HG03039 (cell line): Measurements from ENCODE around the gene DOCK2.
A peak's percentile ranks its signal among the peaks of the same experiment; 100 is the strongest.

ENCODE experiments used
- ATAC-seq: cut with Tn5 transposase; IDR thresholded peaks from one replicate; pipeline ENCODE4 v1.9.1; 2021; ENCODE audit warnings: mild to moderate bottlenecking, moderate library complexity; ENCODE audit not compliant: unreplicated experiment

DOCK2 gene

DNA sequence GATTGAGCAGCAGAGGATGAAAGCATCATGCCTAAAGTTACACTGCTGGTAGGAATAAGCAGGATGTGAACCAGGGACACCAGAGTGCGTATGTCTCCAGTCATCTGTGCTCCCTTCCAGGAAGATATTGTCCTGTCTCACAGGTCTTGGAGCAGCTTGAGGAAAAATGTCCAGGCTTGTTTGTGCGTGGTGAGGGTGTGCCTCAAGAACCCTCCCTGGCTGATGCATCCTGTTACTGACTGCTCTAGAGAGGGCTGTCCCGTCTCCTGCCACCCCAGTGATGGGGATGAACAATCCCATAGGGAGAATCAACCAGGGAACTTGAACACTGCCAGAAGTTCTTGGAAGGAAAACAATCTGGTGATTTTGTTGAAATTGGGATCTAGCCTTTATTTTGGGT, 211.2 kb downstream of the DOCK2 start:
- no peak for ATAC-seq

DNA sequence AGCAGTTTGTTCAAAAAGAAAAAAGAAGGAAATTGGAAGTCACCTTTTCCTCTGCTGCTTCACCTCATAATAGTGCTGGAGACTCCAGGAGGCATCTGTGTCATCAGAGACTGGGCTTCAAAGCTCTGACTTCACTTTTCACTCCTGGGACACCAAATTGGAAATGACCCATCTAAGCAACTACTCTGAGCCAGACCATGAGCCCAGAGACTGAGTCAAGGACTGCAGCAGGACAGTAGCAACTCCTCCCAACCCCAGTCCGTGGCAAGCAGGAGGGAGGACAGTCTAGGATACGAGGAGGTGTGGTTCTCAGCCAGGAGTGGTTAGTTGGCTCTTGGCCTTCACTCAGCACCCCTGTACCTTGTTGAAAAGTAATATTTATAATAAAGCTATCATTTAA, 211.7 kb downstream of the DOCK2 start:
- ATAC-seq, result no peak

DNA sequence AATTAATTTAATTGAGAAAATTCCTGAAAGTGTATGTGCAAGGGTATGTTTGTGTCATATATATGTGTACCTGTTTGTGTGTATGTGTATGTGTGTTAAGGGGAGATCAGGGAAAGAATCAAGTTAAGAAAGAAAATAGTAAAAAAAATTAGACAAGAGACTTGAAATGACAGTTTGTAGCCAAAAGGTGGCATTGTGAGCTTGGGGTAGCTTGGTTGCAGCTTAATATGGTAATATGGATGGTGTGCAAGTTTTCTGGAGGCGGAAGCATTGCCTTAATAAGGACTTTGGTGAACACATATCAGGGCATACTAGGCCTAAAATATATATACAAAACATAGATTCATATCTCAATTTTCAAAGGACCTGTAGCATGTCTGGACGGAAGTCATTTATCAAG, 213.3 kb downstream of the DOCK2 start:
- no peak for ATAC-seq

DNA sequence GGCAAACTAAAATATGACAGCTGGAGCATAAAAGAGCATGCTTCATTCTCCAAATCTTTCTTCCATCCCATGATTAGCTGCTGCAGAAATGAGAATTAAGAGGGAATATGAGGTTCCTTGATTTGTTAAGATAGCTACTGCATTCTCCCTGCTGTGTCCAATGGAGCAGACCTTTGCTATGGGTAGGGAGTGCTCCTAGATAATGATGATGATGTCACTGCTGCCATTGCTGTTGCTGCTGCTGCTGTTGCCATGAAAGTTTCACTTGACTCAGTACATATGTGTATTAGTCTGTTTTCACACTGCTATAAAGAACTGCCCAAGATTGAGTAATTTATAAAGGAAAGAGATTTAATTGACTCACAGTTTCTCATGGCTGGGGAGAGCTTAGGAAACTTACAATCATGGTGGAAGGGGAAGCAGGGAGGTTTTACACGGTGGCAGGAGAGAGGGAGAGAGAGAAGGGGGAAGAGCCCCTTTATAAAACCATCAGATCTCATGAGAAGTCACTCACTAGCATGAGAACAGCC, 214.3 kb downstream of the DOCK2 start:
- no peak for ATAC-seq

DNA sequence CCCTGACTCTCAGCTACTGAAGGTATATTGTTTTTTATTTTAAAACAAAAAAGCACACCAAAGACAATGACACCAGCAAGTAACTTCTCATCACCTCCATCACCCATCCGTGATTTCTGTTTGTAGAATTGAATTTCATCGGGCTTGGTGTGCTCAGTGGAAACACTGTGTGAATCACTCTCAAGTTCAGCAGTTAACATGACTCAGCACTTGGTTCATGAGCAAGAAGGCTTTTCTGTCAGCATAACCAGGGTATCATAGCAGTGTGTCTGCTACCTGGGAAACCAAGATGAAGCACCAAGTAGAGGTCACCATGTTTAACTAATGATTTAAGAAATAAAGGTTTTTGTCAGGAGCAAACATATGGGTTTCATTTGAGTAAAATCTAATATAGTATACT, 219.5 kb downstream of the DOCK2 start:
- no peak for ATAC-seq

DNA sequence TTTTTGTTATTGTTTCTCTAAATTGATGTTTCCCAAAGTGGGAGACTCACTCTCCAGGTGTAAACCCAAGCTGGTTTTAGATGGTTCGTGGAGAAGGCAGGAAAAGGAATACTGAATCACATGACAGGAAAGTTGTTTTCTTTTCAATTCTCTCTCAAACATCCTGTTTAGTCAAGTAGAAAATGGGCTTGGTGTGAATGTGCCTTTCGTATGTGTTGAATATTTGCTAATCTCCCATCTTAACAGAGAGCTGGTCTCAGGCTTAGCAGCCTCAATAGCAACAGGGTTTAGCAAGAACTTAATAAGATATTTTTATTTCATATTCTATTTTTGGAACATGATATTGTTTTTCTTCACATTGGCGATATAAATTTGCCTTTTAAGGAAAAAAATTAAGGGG, 223.5 kb downstream of the DOCK2 start:
- ATAC-seq, result no peak

DNA sequence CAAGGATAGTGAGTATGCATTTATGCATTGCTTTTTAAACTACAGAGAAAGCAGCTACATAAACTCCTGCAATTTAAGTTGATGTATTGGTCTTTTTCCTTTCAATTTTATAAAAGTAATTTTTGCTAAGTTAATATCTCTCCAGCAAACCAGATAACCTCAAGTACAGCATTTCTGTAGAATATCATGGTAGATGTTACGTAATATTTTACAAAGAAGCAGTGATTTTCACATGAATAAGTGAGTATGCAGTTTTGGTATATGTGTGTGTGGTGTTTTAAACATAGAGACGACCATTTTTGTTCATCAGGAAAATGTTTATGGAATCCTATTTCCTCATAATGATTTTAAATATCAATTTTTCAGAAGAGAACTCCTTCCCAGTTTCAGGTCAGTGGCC, 224.4 kb downstream of the DOCK2 start:
- ATAC-seq, result no peak

DNA sequence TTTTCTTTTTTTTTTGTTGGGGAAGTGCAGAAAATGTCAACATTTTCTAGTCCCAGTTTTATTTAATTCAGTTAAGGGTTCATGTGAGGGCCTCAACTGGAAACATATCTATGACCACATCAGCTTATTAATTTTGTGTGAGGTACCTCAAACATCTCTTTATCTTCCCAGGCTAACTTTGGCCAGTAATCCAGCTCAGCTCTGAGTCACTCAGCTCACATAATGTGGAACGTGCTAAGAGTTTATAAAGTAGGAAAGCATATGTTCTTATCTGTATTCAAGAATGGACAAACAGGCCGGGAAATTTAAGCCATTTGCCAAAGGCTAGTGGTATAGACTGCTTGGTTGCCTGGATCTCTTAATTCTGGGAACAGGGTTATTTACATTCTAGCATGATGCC, 224.9 kb downstream of the DOCK2 start:
- ATAC-seq, result no peak

DNA sequence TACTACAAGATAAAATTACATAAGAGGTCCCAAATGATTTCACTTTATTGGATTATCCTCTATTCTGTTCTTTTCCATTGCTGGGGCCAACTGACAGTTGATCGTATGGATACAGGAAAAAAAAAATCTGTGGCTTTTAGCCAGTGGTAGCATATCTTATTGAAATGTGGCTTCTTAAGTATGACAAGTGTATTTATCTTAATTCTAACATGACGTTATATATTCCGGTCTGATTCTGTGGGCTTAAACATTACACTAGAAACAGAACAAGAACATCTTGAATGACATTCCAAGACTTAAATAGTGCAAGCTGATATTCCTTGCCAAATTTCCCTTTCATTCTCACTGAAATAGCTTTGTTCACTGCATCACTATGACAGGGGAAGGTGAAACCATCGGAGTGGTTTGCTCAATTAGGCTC, 225.3 kb downstream of the DOCK2 start:
- no peak for ATAC-seq

DNA sequence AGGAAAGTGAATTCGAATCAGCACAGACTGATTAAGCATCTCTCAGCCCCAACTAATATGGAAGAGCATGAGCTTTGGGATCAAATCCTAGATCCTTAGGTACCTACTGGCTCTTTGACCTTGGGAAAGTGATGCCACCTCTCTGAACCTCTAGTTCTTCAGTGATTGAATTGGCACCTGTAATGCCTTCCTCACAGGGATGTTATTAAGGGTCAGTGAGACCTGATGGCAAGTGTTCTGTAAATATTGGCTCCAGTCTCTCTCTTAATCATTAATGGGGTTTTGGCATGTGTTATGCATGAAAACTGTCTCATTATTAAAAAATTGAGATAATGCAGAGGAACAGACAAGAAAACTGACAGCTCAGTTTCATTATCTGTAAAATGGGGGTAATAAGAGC, 227.4 kb downstream of the DOCK2 start:
- no peak for ATAC-seq

DNA sequence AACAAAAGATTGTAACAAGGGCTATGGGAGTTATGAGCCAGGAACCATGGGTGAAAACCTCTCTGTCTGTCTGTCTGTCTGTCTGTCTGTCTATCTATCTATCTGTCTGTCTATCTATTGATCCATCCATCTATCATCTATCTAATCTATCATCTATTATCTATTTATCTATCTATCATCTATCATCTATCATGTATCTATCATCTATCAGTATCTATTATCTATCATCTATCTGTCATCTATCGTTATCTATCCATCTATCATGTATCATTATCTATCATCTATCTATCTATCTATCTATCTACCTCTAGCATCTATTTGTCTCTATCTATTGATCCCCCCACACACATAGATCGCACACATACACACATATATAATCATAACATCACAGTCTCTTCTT, 230.3 kb downstream of the DOCK2 start:
- no peak for ATAC-seq

DNA sequence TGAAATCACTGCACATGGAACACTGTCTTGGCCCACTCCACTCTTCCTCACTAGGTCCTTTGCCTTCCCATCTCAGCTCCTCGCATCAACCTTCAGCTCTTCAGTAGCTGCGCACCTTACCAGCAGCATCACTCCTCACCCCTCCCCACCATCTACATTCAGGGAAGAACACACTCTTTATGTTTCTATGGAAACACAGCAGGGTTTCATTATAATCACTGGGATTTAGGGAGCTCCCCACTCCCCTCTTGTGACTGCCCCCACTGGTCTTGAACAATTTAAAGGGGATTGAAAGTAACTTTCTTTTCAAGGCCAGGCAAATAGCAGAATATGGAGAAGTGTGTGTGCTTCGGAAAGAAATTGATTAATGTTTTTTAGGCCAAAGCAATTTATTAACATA, 232.0 kb downstream of the DOCK2 start:
- no peak for ATAC-seq

DNA sequence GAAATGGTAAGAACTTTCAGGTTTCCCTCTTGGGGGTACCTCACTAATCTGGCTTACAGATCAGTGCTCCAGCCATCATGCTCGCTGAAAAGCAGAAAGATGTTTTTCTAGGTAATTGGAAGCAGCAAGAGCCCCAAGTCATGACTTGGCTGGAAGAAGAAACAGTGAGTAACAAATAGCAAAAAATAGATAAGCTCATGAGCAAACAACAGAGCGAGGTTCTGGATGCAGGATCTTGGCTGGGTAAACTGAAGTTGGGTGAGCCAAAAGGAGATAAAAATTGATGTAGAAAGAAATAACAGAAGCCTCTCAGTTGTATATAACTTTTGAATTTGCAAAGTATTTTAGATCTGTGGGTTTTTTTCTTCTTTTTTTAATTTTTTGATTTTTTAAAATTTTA, 233.1 kb downstream of the DOCK2 start:
- no peak for ATAC-seq

DNA sequence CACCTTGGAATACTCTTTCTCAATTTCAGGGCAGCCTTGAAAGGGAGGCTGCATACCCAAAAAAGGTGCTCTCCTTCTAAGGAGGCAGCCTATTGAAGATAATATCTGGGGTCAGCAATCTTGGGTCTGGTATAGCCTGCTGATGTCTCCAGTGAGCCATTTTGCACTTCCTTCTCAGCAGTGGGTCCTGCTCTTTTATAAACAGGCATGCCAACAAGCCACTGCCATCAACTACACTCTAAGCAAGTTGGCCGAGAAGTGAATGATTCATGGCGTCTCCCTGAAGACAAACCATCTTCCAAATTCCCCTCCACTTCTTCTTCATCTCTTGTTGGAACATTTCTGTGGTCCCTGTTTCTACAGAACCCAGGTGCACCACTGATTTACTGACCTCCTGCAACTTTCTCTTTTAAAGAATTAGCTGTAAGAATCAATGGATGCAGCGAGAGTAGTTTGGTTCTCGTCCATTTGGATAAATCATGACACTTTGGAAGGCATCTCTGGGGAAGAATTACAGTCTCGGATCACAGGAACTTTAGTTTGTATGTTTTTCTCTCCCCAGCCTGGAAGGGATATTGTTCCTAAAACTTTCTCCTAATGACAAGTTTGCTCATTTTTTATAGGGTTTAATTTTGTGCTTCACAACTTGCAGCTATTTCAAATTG, 234.9 kb downstream of the DOCK2 start:
- ATAC-seq, result no peak

DNA sequence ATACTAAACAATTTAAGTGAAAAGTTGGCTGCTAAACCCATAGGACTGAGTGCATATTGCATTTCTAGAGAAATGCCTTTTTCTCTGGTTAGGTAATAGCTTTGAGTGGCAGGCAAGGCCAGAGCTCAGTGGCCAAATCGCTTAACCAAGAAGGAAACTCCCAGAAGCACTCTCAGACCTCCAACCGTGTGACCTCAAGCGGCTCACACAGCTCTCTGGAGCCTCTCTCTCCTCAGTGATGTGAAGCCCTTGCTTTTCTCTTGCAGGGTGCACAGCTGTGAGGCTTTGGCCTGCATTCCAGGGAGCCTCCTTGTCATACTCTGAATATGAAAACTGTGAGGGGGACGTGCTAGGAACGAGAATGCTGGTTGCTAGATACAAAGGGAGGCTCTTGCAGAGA, 236.6 kb downstream of the DOCK2 start:
- no peak for ATAC-seq

DNA sequence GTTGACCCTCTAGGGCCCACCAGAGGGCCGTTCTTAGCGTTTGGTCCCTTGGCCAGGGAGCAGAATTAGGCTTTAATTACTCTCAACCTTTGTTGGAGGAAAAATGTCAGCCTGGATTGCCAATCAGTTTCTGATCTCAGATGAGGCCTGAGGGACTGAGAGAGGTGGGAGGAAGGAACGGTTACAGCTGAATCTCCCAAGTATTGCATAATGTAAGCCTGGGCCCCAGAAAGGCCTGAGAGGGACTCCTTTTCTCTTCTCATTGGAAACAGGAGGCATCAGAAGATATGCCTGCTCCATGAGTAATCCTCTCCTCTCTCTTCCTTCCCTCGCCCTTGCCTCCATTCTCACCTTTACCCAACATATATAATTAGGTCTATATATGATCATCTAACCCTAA, 237.5 kb downstream of the DOCK2 start:
- no peak for ATAC-seq

DNA sequence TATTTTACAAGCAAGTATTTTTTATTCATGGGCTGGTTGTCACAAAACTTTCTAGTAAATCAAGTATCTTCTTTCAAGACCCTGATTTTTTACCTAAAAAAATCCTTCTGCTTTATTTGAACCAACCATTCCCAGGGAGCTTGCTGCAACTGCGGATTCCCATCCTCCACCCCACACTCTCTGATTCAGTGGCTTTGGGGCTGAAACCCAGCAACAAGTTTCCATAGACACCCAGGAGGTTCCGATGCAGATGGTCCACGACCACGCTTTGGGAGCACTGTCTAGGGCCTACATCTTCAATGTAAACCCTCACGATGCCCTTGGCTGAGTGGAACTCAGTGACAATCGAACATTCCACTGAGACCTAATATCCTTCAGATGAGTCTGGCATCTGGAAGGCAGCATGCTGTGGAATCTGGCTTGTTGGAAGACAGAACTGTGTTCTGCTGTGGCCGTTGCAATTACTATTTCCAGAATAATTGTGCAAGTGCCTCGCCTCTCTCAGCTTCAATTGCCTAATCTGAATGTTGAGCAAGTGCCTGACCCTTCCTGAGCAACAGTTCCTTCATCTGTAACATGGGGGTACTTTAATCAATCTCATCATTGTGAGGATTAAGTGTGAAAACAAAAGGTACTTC, 238.1 kb downstream of the DOCK2 start:
- no peak for ATAC-seq

DNA sequence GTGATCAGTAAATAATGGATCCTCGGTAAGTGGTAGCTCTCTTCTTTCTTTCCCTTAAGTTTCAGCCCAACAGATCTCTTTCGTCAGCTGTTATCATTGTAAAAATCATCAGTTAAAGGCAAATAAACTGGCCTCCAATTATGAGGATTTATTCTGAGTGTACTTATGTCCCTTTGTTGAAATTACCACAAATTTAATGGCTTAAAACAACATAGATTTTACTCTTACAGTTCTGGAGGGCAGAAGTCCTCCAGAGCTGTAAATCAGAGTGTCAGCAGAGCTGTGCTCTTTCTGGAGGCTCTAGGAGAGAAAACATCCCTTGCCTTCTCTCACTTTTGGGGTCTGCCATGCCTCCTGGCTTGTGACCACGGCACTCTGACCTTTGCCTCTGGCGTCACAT, 238.7 kb downstream of the DOCK2 start:
- no peak for ATAC-seq

DNA sequence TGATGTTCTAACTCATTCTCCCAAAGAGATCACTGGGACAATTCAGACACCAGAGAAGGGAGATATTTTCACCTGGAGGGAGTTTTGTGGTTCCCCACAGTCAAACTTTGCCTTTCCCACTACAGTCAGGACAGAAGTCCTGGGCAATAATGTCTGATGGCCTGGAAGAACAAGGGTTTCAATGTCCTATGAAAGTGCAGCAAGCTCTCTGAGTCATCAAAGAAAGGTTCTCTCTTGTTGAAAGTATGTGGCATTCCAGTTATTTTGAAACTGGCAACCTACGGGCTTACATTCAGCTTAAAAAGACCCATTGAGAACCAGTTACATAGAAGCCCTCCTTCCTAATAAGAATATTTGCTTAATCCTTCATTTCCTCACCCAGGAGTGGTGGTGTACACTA, 239.3 kb downstream of the DOCK2 start:
- ATAC-seq, result no peak

DNA sequence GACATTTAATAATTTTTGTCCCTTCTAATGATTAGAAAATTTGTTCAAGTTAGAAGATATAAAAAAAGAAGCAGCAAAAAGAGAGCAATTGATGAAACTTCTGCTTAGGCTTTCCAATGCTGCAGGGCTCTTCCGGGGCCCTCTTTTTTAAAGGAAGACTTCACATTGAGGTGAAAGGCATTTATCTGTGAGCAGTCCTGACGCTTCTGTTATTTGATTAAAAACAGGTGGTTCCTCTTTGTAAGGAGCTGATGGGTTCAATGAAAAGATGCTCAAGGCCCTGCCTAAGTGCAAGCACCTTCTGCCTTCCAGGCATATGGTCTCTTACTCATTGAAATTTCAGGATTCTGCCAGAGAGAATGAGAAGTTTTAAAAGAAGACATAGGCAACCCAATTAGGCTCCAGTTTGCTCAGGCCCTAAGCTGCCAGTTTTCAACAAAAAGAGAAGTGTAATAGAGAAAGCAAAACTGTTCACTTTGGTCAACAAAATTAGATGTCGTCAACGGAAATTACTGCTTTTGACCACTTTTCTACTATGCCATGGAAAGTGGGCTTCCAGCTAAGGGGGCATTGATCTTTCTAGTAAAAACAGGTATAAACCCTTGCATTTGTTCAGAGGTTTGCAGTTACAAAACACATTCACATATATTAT, 243.1 kb downstream of the DOCK2 start:
- ATAC-seq, result peak; percentile 56

DNA sequence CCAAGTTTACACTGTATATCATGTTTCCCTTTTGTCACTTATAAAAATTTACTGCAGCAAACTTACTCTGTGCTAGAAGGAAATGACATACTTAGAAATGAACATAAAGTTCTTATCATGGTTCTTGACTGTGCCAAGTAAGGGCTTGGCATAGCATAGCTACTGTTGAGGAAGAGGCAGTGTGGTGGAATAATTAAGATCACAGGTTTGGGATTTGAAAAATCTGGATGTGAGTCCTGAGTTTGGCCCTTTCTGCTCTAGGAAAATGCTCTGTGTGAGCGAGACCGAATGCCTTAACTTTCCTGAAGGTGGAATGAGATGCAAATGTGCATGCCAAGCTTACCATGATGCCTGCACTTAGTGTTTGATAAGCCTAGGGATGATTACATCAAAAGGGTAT, 243.7 kb downstream of the DOCK2 start:
- ATAC-seq, result no peak

DNA sequence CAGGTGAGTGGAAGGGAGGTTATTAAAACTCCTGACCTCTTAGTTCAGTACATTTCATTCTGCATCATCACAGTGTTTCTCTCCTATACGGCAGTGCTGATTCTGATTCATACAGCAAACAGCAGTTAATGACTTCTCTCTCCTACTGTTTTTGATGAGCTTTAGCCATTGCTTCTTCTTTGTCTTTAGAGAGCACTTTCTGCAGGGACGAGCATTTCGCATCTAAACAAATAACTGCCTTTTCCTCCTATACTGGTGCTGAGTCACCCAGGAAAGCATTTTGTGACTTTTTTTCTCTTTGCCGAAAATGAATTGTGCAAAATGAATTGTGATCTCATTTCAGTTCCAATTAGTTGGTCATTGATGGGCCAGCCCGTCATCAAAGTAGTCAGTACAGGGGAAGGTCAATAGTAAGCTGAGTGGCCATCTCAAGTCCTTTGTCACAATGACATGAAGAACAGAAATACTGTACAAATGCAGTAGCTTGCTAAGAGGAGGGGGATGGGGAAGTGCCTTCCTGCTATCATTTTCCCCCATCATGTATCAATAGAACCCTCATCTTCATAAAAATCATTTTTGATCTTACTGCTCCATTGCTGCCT, 244.7 kb downstream of the DOCK2 start:
- ATAC-seq, result no peak
